CD4-positive, alpha-beta T cell (primary cell): ENCODE data around the gene PHF2. TPM values are rescaled to one million over a fixed set of nuclear protein-coding genes. Genes with fewer than 3 reads are reported as not detected.
A peak's percentile ranks its signal among the peaks of the same experiment; 100 is the strongest.

Experiments
- ATAC-seq: fragments of 200-7000 bp; cut with Tn5 transposase; one replicate; pipeline ENCODE4 v1.10.0; 2022; ENCODE audit warnings: mild to moderate bottlenecking; ENCODE audit not compliant: poor library complexity
- CTCF ChIA-PET: fragments of 350-600 bp; sonication (Branson Sonifier 250); formaldehyde crosslinking; loops from one replicate; lab custom pipeline; 2021; ENCODE audit warnings: antibody characterized with exemption, inconsistent platforms; lab: Charles Lee
- POLR2A ChIA-PET: fragments of 350-600 bp; sonication (Branson Sonifier 250); formaldehyde crosslinking; loops from one replicate; lab custom pipeline; 2021; ENCODE audit warnings: antibody characterized with exemption, inconsistent platforms; lab: Charles Lee
- DNase-seq, 14 experiments: peaks; one replicate each; pipeline ENCODE4 v3.0.0-alpha.2; 2013 to 2020; ENCODE audit warnings: mixed read lengths in 2 of 14
- H3K27ac ChIP-seq, 2 donors: one replicate each; pipeline versions ENCODE4 v1.5.1 to v1.7.0; 2013; ENCODE audit warnings: low read length in 2 of 2, low read depth in 1 of 2, mild to moderate bottlenecking in 1 of 2
- H3K27me3 ChIP-seq, 2 experiments: 1 replicate in 1 of 2; 2 replicates in 1 of 2; pipeline versions ENCODE4 v1.6.1 to v1.7.0; 2013; ENCODE audit warnings: low read length in 2 of 2, control low read depth in 1 of 2, mild to moderate bottlenecking in 1 of 2, moderate library complexity in 1 of 2; ENCODE audit not compliant: insufficient read depth in 2 of 2, control insufficient read depth in 1 of 2
- H3K36me3 ChIP-seq: one replicate; pipeline ENCODE4 v1.6.1; 2013; ENCODE audit warnings: low read length, control low read depth; ENCODE audit not compliant: insufficient read depth
- H3K4me1 ChIP-seq: one replicate; pipeline ENCODE4 v1.6.1; 2013; ENCODE audit warnings: low read length, control low read depth; ENCODE audit not compliant: insufficient read depth
- H3K4me3 ChIP-seq: one replicate; pipeline ENCODE4 v1.5.1; 2013; ENCODE audit warnings: mild to moderate bottlenecking, low read length, moderate library complexity
- H3K9me3 ChIP-seq, 2 experiments: 1 replicate in 1 of 2; 2 replicates in 1 of 2; pipeline versions ENCODE4 v1.6.1 to v1.7.0; 2013; ENCODE audit warnings: low read length in 2 of 2, mild to moderate bottlenecking in 2 of 2, control low read depth in 1 of 2, moderate library complexity in 1 of 2; ENCODE audit not compliant: control insufficient read depth in 1 of 2, insufficient read depth in 1 of 2
- H3K27ac Mint-ChIP-seq: one replicate; pipeline ENCODE4 v1.8.0; 2020; ENCODE audit warnings: mixed read lengths
- H3K27me3 Mint-ChIP-seq: one replicate; pipeline ENCODE4 v1.8.0; 2021; ENCODE audit warnings: mixed read lengths
- H3K36me3 Mint-ChIP-seq: one replicate; pipeline ENCODE4 v1.8.0; 2021; ENCODE audit warnings: low read depth, mixed read lengths
- H3K4me1 Mint-ChIP-seq: one replicate; pipeline ENCODE4 v1.8.0; 2021; ENCODE audit warnings: low read depth, mixed read lengths
- H3K4me3 Mint-ChIP-seq: one replicate; pipeline ENCODE4 v1.8.0; 2020; ENCODE audit warnings: mild to moderate bottlenecking, mixed read lengths
- H3K9me3 Mint-ChIP-seq: one replicate; pipeline ENCODE4 v1.8.0; 2020; ENCODE audit warnings: mixed read lengths
- intact Hi-C, 2 experiments: fragments of 100-400 bp; cut with DNase I in 1 of 2; cut with micrococcal nuclease in 1 of 2; formaldehyde crosslinking; loops; one replicate each; pipeline versions ENCODE4 v1.15.1 to v1.9.0; 2023 to 2025; cut with DNase I, micrococcal nuclease
- total RNA-seq, 174 experiments: library from RNA in 2 of 174; stranded (reverse) in 2 of 174; gene quantifications; one replicate each; pipeline ENCODE4 v1.2.3 and lab custom pipeline; 2021 to 2026
- TF ChIP-seq, protein P1 (sequence below): fragments of 200-600 bp; IDR thresholded peaks from one replicate; pipeline ENCODE4 v1.8.0; 2022; ENCODE audit warnings: antibody characterized with exemption, mild to moderate bottlenecking

The PHF2 gene
- total RNA-seq, 2 experiments from 2014 or later = 27.3 to 28.8 TPM

- H3K4me1 ChIP-seq = peaks cover 45% of the 10 kb centered on the region
- intact Hi-C loops = no loop called here
- ChIA-PET CTCF (interaction anchor here (2.7 kb wide), 1 partner anchor 34 kb away, joined by 8 read pairs; no protein-coding TSS in a partner anchor), POLR2A (interaction anchor here (1.4 kb wide), 1 partner anchor 34 kb away, joined by 8 read pairs; no protein-coding TSS in a partner anchor)
- Mint-ChIP-seq H3K4me3 (peak overlapping the region; percentile 1), H3K27ac (peak overlapping the region; percentile 83), H3K36me3 (peaks cover 23% of the 10 kb centered on the region), H3K27me3 (no peaks in the 10 kb centered on the region), H3K9me3 (no peaks in the 10 kb centered on the region), H3K4me1 (peaks cover 68% of the 10 kb centered on the region)
- H3K27ac ChIP-seq = no peak overlapping the region
- no peak overlapping the region for H3K4me3 ChIP-seq
- DNase-seq (peak in 3 of 14 experiments; percentile 16 to 23 (median 18)), ATAC-seq (peak; percentile 38)
- peaks cover 0 to 12% of the 10 kb centered on the region in 2 experiments for H3K9me3 ChIP-seq
- TF ChIP-seq, protein P1, sequence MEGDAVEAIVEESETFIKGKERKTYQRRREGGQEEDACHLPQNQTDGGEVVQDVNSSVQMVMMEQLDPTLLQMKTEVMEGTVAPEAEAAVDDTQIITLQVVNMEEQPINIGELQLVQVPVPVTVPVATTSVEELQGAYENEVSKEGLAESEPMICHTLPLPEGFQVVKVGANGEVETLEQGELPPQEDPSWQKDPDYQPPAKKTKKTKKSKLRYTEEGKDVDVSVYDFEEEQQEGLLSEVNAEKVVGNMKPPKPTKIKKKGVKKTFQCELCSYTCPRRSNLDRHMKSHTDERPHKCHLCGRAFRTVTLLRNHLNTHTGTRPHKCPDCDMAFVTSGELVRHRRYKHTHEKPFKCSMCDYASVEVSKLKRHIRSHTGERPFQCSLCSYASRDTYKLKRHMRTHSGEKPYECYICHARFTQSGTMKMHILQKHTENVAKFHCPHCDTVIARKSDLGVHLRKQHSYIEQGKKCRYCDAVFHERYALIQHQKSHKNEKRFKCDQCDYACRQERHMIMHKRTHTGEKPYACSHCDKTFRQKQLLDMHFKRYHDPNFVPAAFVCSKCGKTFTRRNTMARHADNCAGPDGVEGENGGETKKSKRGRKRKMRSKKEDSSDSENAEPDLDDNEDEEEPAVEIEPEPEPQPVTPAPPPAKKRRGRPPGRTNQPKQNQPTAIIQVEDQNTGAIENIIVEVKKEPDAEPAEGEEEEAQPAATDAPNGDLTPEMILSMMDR = no peak
- no peaks in the 10 kb centered on the region for H3K27me3 ChIP-seq
- H3K36me3 ChIP-seq = no peaks in the 10 kb centered on the region
Observed at GRCh38 chr9:93600504-93600903, 24.1 kb downstream of the PHF2 start.

DNA sequence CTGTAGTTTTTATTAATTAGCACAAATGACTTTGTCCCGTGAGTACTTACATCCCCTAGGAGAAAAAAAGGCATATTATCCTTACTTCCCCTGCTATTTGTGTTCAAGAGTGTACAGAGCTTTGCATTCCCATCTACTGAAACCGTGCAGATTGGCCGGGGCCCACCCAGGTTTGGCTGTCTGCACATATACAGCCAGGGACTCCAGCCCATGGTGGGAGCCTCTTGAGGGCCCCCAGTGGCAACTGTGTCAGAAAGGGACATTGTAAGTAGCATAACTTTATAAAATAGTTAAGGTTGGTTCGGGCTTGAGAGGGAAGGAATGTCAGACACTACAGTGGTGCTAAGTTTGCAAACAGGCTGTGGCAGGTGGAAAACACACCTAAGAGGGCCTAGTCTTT is 24.7 kb downstream of the PHF2 start:
- CTCF ChIA-PET = interaction anchor here (2.7 kb wide), 1 partner anchor 35 kb away, joined by 8 read pairs; no protein-coding TSS in a partner anchor
- Histone ChIP-seq H3K27ac (no peak overlapping the region), H3K4me3 (no peak overlapping the region), H3K36me3 (no peaks in the 10 kb centered on the region), H3K9me3 (peaks cover 0 to 16% of the 10 kb centered on the region in 2 experiments), H3K4me1 (peaks cover 42% of the 10 kb centered on the region), H3K27me3 (no peaks in the 10 kb centered on the region)
- TF ChIP-seq, protein P1 = no peak
- Mint-ChIP-seq H3K27me3 (no peaks in the 10 kb centered on the region), H3K27ac (peak overlapping the region; percentile 83), H3K36me3 (peaks cover 27% of the 10 kb centered on the region), H3K4me3 (peak overlapping the region; percentile 1), H3K9me3 (no peaks in the 10 kb centered on the region), H3K4me1 (peaks cover 65% of the 10 kb centered on the region)
- intact Hi-C loops = no loop called here
- POLR2A ChIA-PET = interaction anchor here (1.4 kb wide), 1 partner anchor 35 kb away, joined by 8 read pairs; no protein-coding TSS in a partner anchor
- ATAC-seq (no peak), DNase-seq (no peak)

GRCh38 chr9:93601666-93602065 is 25.3 kb downstream of the PHF2 start:
- Mint-ChIP-seq H3K27ac (peak overlapping the region; percentile 83), H3K9me3 (peaks cover 6% of the 10 kb centered on the region), H3K27me3 (no peaks in the 10 kb centered on the region), H3K4me1 (peaks cover 67% of the 10 kb centered on the region), H3K36me3 (peaks cover 33% of the 10 kb centered on the region), H3K4me3 (no peak overlapping the region)
- H3K27me3 ChIP-seq = no peaks in the 10 kb centered on the region
- intact Hi-C loops = no loop called here
- ChIA-PET POLR2A (no interaction called here), CTCF (interaction anchor here (2.7 kb wide), 1 partner anchor 35 kb away, joined by 8 read pairs; no protein-coding TSS in a partner anchor)
- no peaks in the 10 kb centered on the region for H3K36me3 ChIP-seq
- no peak overlapping the region for H3K27ac ChIP-seq
- ATAC-seq (no peak), DNase-seq (no peak)
- no peak overlapping the region for H3K4me3 ChIP-seq
- H3K4me1 ChIP-seq = peaks cover 38% of the 10 kb centered on the region
- TF ChIP-seq, protein P1 = no peak
- peaks cover 0 to 17% of the 10 kb centered on the region in 2 experiments for H3K9me3 ChIP-seq
